Breast epithelium (tissue), 3 donors: ENCODE data around the gene DNAH3.

Experiments
- POLR2A ChIP-seq: fragments of 450-650 bp; IDR thresholded peaks from one replicate; pipeline ENCODE4 v1.6.1; 2016; ENCODE audit warnings: antibody characterized with exemption, mild to moderate bottlenecking, moderate library complexity
- TF ChIP-seq, protein P1 (sequence below), 3 donors: fragments of 450-650 bp; IDR thresholded peaks; one replicate each; pipeline ENCODE4 v1.5.1; 2016 to 2017; ENCODE audit warnings: antibody characterized with exemption in 3 of 3, mild to moderate bottlenecking in 3 of 3, moderate library complexity in 3 of 3

DNA sequence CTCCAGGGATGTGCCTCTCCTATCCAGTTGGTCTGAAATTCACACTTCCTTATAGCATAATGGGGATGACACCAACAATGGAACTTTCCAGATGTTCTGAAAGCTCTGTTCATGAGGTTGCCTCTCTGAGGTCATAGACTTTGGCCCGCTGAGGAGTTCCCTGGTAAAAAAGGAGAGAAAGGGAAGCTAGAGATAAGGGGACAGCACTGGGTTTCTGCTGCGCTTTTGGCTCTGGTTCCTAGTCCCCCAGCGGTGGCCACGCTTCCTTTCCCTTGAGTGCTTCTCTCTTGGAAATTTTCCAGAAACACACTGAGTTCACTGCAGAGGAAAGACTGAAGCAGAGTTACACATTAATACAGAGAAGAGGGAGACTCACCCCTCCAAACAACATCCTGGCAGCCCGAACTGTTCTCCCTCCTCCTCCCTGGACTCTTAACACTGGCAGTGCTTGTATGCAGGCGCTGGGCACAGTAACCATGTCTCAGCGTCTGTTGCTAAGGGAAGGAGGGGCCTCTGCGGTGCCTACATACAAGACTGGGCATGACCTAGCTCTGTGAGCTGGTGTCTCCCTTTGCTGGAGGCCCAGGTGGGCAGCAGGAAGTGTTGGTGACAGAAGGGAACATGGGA is at the start of gene DNAH3:
- TF ChIP-seq POLR2A = no peak
- TF ChIP-seq, protein P1, sequence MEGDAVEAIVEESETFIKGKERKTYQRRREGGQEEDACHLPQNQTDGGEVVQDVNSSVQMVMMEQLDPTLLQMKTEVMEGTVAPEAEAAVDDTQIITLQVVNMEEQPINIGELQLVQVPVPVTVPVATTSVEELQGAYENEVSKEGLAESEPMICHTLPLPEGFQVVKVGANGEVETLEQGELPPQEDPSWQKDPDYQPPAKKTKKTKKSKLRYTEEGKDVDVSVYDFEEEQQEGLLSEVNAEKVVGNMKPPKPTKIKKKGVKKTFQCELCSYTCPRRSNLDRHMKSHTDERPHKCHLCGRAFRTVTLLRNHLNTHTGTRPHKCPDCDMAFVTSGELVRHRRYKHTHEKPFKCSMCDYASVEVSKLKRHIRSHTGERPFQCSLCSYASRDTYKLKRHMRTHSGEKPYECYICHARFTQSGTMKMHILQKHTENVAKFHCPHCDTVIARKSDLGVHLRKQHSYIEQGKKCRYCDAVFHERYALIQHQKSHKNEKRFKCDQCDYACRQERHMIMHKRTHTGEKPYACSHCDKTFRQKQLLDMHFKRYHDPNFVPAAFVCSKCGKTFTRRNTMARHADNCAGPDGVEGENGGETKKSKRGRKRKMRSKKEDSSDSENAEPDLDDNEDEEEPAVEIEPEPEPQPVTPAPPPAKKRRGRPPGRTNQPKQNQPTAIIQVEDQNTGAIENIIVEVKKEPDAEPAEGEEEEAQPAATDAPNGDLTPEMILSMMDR (IDR thresholded peaks at IDR 0.05) = no peak
